Hematopoietic multipotent progenitor cell treated with erythropoietin and hydrocortisone succinate and interleukin-3 and kit ligand, for 17 days (in vitro differentiated cells): ENCODE results near the gene SKIC8.

Source experiments
- DNase-seq: peaks from one replicate; pipeline ENCODE4 v3.0.0-alpha.2; 2015; ENCODE audit warnings: low spot score

Gene SKIC8

DNA sequence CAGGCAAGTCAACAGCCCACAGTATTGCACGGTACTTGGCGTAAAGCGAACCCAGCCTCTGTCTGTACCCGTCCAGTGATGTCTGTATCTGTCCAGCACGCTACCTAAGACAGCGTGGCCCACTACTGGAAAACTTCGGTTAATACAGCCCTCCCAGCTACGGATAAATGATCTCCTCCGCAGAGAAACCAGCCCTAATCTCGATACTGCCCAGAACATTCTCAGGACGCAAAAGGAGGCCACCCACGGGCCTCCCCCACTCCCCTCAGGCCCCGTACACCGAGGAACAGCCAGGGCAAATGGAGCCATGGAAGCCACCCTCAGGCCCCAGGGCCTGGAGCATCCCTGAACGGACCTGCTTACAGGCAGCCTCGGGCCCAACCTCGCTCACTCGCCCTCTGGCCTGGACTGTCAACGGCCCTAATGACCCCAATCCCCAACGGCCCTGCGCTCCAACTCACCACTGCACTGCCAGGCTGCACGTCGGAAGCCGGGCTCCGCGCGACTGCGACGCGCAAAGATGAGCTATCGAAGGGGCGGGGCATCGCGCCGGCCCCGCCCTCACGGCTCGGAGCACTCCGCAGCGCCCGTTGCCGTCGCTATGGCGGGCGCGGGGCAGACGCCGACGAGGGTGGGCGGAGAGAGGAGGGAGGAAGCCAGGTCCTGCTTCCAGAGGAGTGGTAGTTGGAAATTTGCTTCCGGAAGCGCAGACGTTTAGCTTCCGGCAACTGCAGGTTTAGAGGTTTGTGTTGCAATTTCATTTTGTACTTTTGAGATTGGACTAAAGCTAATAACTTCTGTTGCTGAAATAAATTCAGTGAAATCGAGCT lies at the start of gene SKIC8:
TSS of gene SKIC8 (minus strand) at position 509 of the 830 bp plus-strand sequence. CDS start 3,923 bp downstream, outside the sequence.
- peak; percentile 92 for DNase-seq

DNA sequence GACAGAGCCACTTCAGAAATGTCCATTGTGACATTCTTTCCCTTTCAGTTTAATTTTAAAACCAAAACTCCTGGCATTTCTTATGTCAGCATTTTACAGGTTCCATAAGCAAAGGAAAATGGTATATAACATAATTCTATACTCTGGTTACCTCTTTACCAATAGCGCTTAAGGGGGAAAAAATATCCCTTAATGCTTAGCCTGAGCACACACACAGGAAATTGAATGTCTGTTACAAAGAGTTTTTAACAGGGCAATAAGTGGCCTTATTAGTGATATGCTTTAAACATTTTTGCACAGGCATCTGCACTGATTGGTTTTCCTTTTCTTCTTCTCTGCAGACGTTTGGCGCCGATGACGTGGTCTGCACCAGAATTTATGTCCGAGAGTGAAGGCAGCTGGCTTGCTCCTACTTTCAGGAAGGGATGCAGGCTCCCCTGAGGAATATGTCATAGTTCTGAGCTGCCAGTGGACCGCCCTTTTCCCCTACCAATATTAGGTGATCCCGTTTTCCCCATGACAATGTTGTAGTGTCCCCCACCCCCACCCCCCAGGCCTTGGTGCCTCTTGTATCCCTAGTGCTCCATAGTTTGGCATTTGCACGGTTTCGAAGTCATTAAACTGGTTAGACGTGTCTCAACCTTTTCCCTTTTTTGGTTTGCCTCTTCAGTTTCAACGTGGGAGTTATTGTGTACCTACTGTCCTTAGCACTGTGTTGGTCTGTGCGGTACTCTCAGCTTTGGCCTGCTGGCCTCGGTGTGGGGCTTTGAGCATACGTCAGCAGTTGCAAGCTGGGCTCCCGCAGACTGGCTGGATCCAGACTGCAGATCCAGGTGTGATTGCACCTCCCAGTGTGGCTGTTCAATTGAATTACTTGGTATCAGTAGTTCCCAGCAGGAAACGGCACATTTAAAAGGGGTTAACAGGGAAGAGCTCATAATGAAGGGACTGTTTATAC lies 48.5 kb upstream of the SKIC8 start:
- DNase-seq = no peak

- no peak for DNase-seq
Measured at GRCh38 chr15:78345396-78346125, 46.2 kb upstream of the SKIC8 start.

DNA sequence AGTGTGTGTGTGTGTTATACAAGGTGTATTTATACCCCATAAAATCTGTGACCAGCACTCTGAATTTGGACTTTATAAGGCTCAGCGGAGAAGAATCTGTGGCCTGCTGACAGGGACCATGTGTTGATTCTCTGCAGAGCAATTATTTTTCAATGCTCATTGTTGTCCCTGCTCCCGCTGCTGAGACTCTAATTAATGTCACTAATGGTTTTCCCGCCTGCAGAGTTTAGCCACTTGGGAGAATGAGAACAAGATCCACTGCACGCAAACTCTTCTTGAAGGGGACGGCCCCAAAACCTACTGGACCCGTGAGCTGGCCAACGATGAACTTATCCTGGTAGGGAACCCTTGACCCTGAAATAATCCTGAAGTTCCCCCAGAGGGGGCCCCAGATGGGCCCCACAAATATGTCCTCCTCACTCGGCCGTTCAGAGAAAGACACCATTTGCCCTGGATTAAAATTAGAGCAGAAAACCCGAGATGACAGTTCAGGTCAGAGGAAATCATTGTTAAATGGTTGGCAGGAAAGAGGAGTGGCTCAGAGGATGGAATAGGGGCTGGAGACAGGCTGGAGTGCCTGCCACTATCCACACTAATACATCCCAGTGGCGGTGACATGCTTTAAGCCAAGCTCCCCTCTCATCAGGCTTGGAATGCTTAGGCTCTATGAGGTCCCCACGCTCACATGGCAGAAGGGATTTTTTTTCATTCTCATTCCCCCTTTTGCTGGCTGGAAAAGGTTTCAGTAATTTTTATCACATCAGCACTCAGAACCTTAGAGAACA lies 44.1 kb upstream of the SKIC8 start:
- DNase-seq = no peak

- DNase-seq = no peak
Measured at GRCh38 chr15:78342021-78342420, 42.6 kb upstream of the SKIC8 start.

DNA sequence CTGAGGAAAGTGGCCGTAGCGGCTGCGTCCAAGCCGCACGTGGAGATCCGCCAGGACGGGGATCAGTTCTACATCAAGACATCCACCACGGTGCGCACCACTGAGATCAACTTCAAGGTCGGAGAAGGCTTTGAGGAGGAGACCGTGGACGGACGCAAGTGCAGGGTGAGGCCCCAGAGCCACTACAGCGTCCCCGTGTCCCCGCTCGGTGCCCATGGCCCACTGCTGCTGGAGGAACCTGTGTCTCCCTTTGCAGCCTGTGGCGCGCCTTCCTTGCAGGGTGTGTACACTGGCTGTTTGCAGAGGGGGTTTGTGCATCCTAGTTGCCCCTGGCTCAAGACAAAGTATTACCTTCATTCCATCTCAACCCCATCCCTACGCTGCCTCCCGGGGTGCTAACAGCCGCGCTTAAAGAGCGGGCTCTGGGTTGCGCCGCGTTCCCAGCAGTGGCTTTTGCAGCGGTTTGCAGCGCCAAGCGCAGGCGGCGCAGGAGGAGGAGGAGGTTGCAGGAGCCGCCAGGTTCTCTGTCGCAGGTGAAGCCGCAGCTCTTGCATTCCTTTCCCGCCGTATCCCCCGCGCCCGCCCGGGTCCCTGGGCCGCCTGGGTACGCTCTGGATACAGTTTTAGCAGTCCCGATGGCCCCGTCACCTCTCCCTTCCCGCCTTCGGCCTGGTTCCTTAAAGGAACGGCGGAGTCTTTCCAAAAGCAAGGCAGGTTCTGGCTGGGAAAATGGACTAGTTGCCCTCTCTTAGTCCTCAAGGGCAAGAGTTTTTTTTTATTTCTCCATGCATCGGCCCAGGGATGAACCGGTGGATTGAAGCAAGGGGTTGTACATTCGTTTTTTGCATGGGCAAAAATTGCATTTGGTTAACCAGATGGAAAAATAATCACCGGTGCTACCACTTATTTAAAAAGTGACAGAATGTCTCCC lies 41.9 kb upstream of the SKIC8 start:
- DNase-seq = no peak

GRCh38 chr15:78340231-78341056 lies 41.0 kb upstream of the SKIC8 start, which contains the start of gene CRABP1:
TSS of gene CRABP1 (plus strand) at chr15:78340353. CDS start at chr15:78340429, 76 bp downstream.
- DNase-seq = no peak

- DNase-seq = no peak
Measured at GRCh38 chr15:78339559-78339958, 40.1 kb upstream of the SKIC8 start.

GRCh38 chr15:78338781-78339180 lies 39.4 kb upstream of the SKIC8 start:
- no peak for DNase-seq

- no peak for DNase-seq
Measured at GRCh38 chr15:78335985-78336384, 36.6 kb upstream of the SKIC8 start.

DNA sequence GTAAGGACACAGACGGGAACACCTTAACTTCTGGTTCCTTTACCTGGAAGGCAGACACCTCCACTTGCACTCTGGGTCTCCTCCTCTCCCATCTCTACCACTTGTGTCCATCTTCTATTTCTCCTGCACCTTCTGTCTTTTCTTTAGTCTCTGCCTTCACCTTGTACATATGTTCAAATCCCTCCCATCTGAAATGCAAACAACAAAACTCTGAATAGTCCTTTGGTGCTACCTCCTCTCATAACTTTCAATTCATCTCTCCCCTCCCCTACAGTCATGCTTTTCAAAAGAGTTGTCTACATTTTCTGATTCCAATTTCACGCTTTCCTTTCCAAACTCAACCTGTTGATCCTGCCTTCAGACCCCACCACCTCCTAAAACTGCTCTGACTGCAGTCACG lies 35.4 kb upstream of the SKIC8 start:
- DNase-seq = no peak

- no peak for DNase-seq
Measured at GRCh38 chr15:78329625-78330024, 30.2 kb upstream of the SKIC8 start.

- DNase-seq = no peak
Measured at GRCh38 chr15:78327466-78327865, 28.1 kb upstream of the SKIC8 start.

DNA sequence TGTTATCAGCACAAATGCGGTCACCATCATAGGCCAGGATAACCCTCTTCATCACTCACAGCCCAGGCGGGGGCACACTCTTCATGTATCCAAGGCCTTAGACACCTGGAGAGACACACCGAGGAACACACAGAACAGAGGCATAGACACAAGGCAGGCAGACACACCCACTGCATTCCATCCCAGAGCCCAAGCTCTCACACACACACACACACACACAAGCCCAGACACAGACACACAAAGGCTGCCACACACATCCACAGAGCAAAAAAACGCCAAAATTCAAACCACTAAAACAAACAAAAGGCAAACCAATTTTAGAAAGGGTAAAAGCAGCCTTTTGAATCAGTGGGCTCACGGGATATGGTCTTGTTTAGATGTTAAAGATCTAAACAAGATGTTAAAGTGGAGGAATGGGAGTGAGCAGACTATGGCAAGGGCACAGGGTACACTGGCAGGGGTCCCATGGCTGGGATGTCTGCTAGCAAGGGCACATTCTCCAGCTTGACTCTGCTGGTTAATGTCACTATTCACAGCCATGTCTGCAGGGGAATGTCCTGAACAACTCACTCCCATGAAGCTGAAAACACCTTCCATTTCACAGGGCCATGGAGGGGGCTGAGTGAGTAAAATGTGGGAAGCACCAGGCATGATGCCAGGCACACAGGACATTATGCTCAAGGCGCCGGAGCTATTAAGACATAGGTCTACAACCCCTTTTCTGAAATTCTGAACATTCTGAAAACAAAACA lies 25.9 kb upstream of the SKIC8 start:
- no peak for DNase-seq

- DNase-seq = no peak
Measured at GRCh38 chr15:78324144-78324543, 24.7 kb upstream of the SKIC8 start.

DNA sequence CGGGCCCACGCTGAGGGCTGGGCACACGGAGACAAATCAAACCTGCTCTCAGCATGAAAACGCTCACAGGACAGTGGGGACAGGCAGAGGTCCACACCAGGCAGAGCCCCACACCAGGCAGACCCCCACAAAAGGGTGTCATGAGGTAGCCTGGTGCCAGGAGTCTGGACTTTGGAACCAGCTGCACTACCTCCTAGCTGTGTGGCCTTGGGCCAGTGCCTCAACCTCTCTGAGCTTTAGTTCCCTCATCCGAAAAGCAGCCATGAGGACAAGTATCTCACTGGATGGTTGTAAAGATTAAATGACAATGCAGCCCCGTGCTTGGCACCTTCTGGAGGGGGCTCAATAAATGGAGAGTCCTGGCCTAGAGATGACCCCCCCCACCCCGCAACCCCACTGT lies 24.3 kb upstream of the SKIC8 start:
- no peak for DNase-seq

DNA sequence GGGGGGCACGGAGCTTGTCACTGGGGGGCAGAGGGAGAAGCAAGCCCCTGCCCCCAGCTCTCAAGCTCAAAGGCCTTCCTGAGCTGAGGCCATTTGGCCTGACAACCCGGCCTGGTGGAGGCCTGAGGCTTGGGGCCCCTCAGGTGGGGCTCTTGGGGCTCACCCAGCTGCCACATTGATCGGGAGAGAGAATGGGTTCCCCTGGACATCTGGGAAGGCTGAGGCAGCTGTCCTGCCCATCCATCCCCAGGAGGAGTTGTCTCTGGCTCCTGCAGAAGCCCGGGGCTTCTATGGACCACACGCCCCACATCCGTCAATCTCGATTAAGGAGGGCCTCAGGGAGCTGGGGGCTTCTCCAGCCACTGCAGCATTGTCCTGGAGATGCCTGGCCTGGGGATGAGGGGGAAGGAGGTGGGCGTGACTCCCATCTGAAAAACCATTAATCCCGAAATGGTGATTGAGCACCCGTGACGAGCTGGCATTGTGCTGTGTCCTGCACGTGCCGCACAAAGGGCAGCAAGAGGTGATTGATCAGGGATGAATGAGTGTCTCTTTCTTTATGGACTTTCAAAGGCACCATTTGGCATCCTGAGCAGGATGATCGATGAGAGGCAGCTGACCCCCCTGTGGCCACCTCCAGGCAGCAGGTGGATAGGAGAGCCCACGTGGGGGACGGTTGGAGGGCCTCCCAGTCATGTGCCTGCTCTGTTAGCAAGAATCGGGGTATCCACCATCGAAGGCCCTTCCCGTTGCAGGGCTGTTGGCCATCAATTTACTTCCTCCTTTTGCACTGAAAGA lies 23.5 kb upstream of the SKIC8 start:
- DNase-seq = no peak

GRCh38 chr15:78322243-78322642 lies 22.8 kb upstream of the SKIC8 start:
- DNase-seq = no peak
